Ovary (tissue), 3 donors: ENCODE data around the gene RPS21.

ENCODE experiments used
- CTCF ChIP-seq, 3 donors: fragments of 450-650 bp in 2 of 3; fragments of 200-600 bp in 1 of 3; IDR thresholded peaks; one replicate each; pipeline versions ENCODE4 v1.5.1 to v1.8.0; 2016 to 2022; ENCODE audit warnings: antibody characterized with exemption in 3 of 3, mild to moderate bottlenecking in 1 of 3
- EP300 ChIP-seq: sonication (generic); formaldehyde crosslinking; IDR thresholded peaks from one replicate; pipeline ENCODE4 v1.6.1; 2017; ENCODE audit warnings: antibody characterized with exemption
- POLR2A ChIP-seq: fragments of 450-650 bp; IDR thresholded peaks from one replicate; pipeline ENCODE4 v1.6.1; 2017; ENCODE audit warnings: antibody characterized with exemption, mild to moderate bottlenecking, moderate library complexity
- donor health status: DM: no; HTN: no; CAD: no.

- no peak for TF ChIP-seq CTCF (IDR thresholded peaks at IDR 0.05)
- TF ChIP-seq POLR2A = no peak
- TF ChIP-seq EP300 = no peak
These were observed 13.6 kb downstream of the RPS21 start for GRCh38 chr20:62400541-62400940.
